Measurements from ENCODE around the gene TALDO1. TPM values are rescaled to one million over a fixed set of nuclear protein-coding genes. Genes with fewer than 3 reads are reported as not detected.

TALDO1 gene
- total RNA-seq (175 TPM), polyA plus RNA-seq (ENCODE audit: insufficient read depth, low read depth, low replicate concordance) (312 TPM)
- long read RNA-seq, donor 1, transcript TALDO1-201 (8 exons, 1,346 nt), result major isoform, 54 of 99 reads
- long read RNA-seq, donor 1, partial matches to known transcripts, result 39 of 99 reads
- long read RNA-seq, donor 1, other reads (novel, unspliced or antisense), result 0 of 99 reads
- long read RNA-seq, donor 2, transcript TALDO1-201 (8 exons, 1,346 nt), result major isoform, 85 of 126 reads
- long read RNA-seq, donor 2, transcript TALDO1-206 (2 exons, 587 nt), result minor isoform, 6 of 126 reads
- long read RNA-seq, donor 2, partial matches to known transcripts, result 30 of 126 reads
- long read RNA-seq, donor 2, other reads (novel, unspliced or antisense), result 0 of 126 reads
- long read RNA-seq, donor 3, transcript TALDO1-206 (2 exons, 587 nt), result minor isoform, 5 of 122 reads
- long read RNA-seq, donor 3, transcript TALDO1-201 (8 exons, 1,346 nt), result major isoform, 77 of 122 reads
- long read RNA-seq, donor 3, partial matches to known transcripts, result 36 of 122 reads
- long read RNA-seq, donor 3, other reads (novel, unspliced or antisense), result 0 of 122 reads
- long read RNA-seq, donor 4, transcript TALDO1-201 (8 exons, 1,346 nt), result major isoform, 48 of 59 reads
- long read RNA-seq, donor 4, partial matches to known transcripts, result 6 of 59 reads
- long read RNA-seq, donor 4, other reads (novel, unspliced or antisense), result 0 of 59 reads
- long read RNA-seq, donor 5, partial matches to known transcripts, result 0 of 4 reads
- long read RNA-seq, donor 5, other reads (novel, unspliced or antisense), result 0 of 4 reads
- long read RNA-seq, donor 6, transcript TALDO1-201 (8 exons, 1,346 nt), result major isoform, 68 of 95 reads
- long read RNA-seq, donor 6, transcript TALDO1-206 (2 exons, 587 nt), result minor isoform, 5 of 95 reads
- long read RNA-seq, donor 6, partial matches to known transcripts, result 22 of 95 reads
- long read RNA-seq, donor 6, other reads (novel, unspliced or antisense), result 0 of 95 reads
- long read RNA-seq, donor 7, transcript TALDO1-201 (8 exons, 1,346 nt), result major isoform, 122 of 156 reads
- long read RNA-seq, donor 7, partial matches to known transcripts, result 23 of 156 reads
- long read RNA-seq, donor 7, other reads (novel, unspliced or antisense), result 7 of 156 reads
- long read RNA-seq, donor 8, transcript TALDO1-201 (8 exons, 1,346 nt), result major isoform, 66 of 99 reads
- long read RNA-seq, donor 8, partial matches to known transcripts, result 24 of 99 reads
- long read RNA-seq, donor 8, other reads (novel, unspliced or antisense), result 0 of 99 reads
- long read RNA-seq, donor 9, transcript TALDO1-201 (8 exons, 1,346 nt), result major isoform, 25 of 42 reads
- long read RNA-seq, donor 9, partial matches to known transcripts, result 12 of 42 reads
- long read RNA-seq, donor 9, other reads (novel, unspliced or antisense), result 0 of 42 reads
- long read RNA-seq, donor 10, transcript TALDO1-208 (2 exons, 568 nt), result minor isoform, 5 of 94 reads
- long read RNA-seq, donor 10, transcript TALDO1-201 (8 exons, 1,346 nt), result major isoform, 52 of 94 reads
- long read RNA-seq, donor 10, transcript TALDO1-206 (2 exons, 587 nt), result minor isoform, 7 of 94 reads
- long read RNA-seq, donor 10, partial matches to known transcripts, result 28 of 94 reads
- long read RNA-seq, donor 10, other reads (novel, unspliced or antisense), result 0 of 94 reads

- no peaks in the 10 kb centered on the region for H3K36me3 ChIP-seq (ENCODE audit: control insufficient read depth in 2 of 3, insufficient read depth in 3 of 3, low read length in 3 of 3)
- peak; percentile 93 to 97 (median 95) for DNase-seq
- TF ChIP-seq CTCF (IDR thresholded peaks at IDR 0.05; ENCODE audit: borderline replicate concordance, extremely low read depth, insufficient read depth), result peak; percentile 44
- H3K4me1 ChIP-seq (ENCODE audit: control insufficient read depth in 2 of 3, insufficient read depth in 2 of 3, low read depth in 1 of 3, low read length in 3 of 3), result peaks cover 0 to 8% (median 0%) of the 10 kb centered on the region in 3 donors
- H3K9ac ChIP-seq (ENCODE audit: low read length in 3 of 3), result peak within 1 kb of the TSS in 2 of 3 donors; percentile 65 to 69
- H3K4me3 ChIP-seq (ENCODE audit: low read length in 3 of 3), result peak within 1 kb of the TSS; percentile 30 to 73 (median 63)
- H3K27me3 ChIP-seq (ENCODE audit: control insufficient read depth, insufficient read depth, low read length), result no peaks in the 10 kb centered on the region
- FAIRE-seq, result no peak
- intact Hi-C loops (cut with DNase I), result no loop called here
- H3K9me3 ChIP-seq (ENCODE audit: control insufficient read depth in 2 of 3, insufficient read depth in 1 of 3, low read length in 3 of 3), result no peaks in the 10 kb centered on the region
- peak within 1 kb of the TSS; percentile 71 to 75 for H3K27ac ChIP-seq (ENCODE audit: low read depth in 2 of 2, low read length in 2 of 2)
Measured at GRCh38 chr11:747158-748006, at the start of gene TALDO1. Gene TALDO1, plus strand, starts transcription at chr11:747464. Its CDS starts 18 bp downstream, at chr11:747482.

- peaks cover 0 to 21% (median 12%) of the 10 kb centered on the region in 3 donors for H3K4me1 ChIP-seq (ENCODE audit: control insufficient read depth in 2 of 3, insufficient read depth in 2 of 3, low read depth in 1 of 3, low read length in 3 of 3)
- no peaks in the 10 kb centered on the region for H3K9me3 ChIP-seq (ENCODE audit: control insufficient read depth in 2 of 3, insufficient read depth in 1 of 3, low read length in 3 of 3)
- H3K36me3 ChIP-seq (ENCODE audit: control insufficient read depth in 2 of 3, insufficient read depth in 3 of 3, low read length in 3 of 3), result peaks cover 0 to 2% (median 0%) of the 10 kb centered on the region in 3 donors
- H3K27ac ChIP-seq (ENCODE audit: low read depth in 2 of 2, low read length in 2 of 2), result peak overlapping the region; percentile 25 to 79
- TF ChIP-seq CTCF (IDR thresholded peaks at IDR 0.05; ENCODE audit: borderline replicate concordance, extremely low read depth, insufficient read depth), result no peak
- H3K4me3 ChIP-seq (ENCODE audit: low read length in 3 of 3), result no peak overlapping the region
- H3K27me3 ChIP-seq (ENCODE audit: control insufficient read depth, insufficient read depth, low read length), result no peaks in the 10 kb centered on the region
- FAIRE-seq, result no peak
- intact Hi-C loops (cut with DNase I), result no loop called here
- H3K9ac ChIP-seq (ENCODE audit: low read length in 3 of 3), result peak overlapping the region in 1 of 3 donors; percentile 57
- DNase-seq, result no peak
Measured at GRCh38 chr11:697811-698311, 49.4 kb upstream of the TALDO1 start.

Measured in kidney (tissue), 22 donors.